Natural killer cell (primary cell): ENCODE results near the gene NSD2. TPM values are rescaled to one million over a fixed set of nuclear protein-coding genes. Genes with fewer than 3 reads are reported as not detected.

Experiments used
- ATAC-seq, 3 donors: fragments of 150-1000 bp in 2 of 3; fragments of 200-7000 bp in 1 of 3; cut with Tn5 transposase; 1 replicate in 1 of 3; 2 replicates in 2 of 3; pipeline ENCODE4 v1.10.0; 2021; ENCODE audit warnings: mild to moderate bottlenecking in 2 of 3, moderate library complexity in 2 of 3
- DNase-seq, 2 donors: peaks; one replicate each; pipeline versions ENCODE4 v3.0.0 to v3.0.0-alpha.2; 2013 to 2021; ENCODE audit warnings: mixed read lengths in 1 of 2
- H3K27ac ChIP-seq: one replicate; pipeline ENCODE4 v1.5.1; 2013; ENCODE audit warnings: mild to moderate bottlenecking, low read length
- H3K27me3 ChIP-seq: one replicate; pipeline ENCODE4 v1.6.1; 2013; ENCODE audit warnings: low read length; ENCODE audit not compliant: control insufficient read depth, insufficient read depth
- H3K36me3 ChIP-seq: one replicate; pipeline ENCODE4 v1.6.1; 2013; ENCODE audit warnings: low read length; ENCODE audit not compliant: control insufficient read depth, insufficient read depth
- H3K4me1 ChIP-seq: one replicate; pipeline ENCODE4 v1.6.1; 2013; ENCODE audit warnings: low read length; ENCODE audit not compliant: control insufficient read depth, insufficient read depth
- H3K4me3 ChIP-seq: one replicate; pipeline ENCODE4 v1.5.1; 2013; ENCODE audit warnings: low read length
- H3K9me3 ChIP-seq: one replicate; pipeline ENCODE4 v1.6.1; 2013; ENCODE audit warnings: low read length; ENCODE audit not compliant: control insufficient read depth, insufficient read depth
- H3K27ac Mint-ChIP-seq, 2 donors: one replicate each; pipeline ENCODE4 v1.8.0; 2022; ENCODE audit warnings: mild to moderate bottlenecking in 2 of 2, mixed read lengths in 2 of 2, moderate library complexity in 1 of 2
- H3K27me3 Mint-ChIP-seq, 2 donors: one replicate each; pipeline ENCODE4 v1.8.0; 2022; ENCODE audit warnings: low read depth in 2 of 2, mixed read lengths in 2 of 2
- H3K36me3 Mint-ChIP-seq: one replicate; pipeline ENCODE4 v1.8.0; 2022; ENCODE audit warnings: mixed read lengths
- H3K4me1 Mint-ChIP-seq, 2 donors: one replicate each; pipeline ENCODE4 v1.8.0; 2022; ENCODE audit warnings: mixed read lengths in 2 of 2
- H3K4me3 Mint-ChIP-seq: one replicate; pipeline ENCODE4 v1.8.0; 2022; ENCODE audit warnings: mild to moderate bottlenecking, moderate library complexity, mixed read lengths
- H3K9me3 Mint-ChIP-seq, 2 donors: one replicate each; pipeline ENCODE4 v1.8.0; 2022; ENCODE audit warnings: mixed read lengths in 2 of 2
- CTCF ChIP-seq: fragments of 200-600 bp; IDR thresholded peaks from one replicate; pipeline ENCODE4 v1.8.0; 2022; ENCODE audit warnings: antibody characterized with exemption
- WGBS: methylation state at CpG from one replicate; pipeline ENCODE4 v1.1.7; 2013; ENCODE audit warnings: missing lambda C conversion rate; ENCODE audit not compliant: insufficient coverage; 5-methylcytosine and 5-hydroxymethylcytosine counted together
- intact Hi-C: fragments of 100-400 bp; cut with micrococcal nuclease; formaldehyde crosslinking; loops from one replicate; pipeline ENCODE4 v1.14.2; 2022
- total RNA-seq, 4 donors: library from RNA; stranded (reverse); fragments of 120-200 nt in 1 of 4; gene quantifications; one replicate each; pipeline versions ENCODE4 v1.2.3 to v1.2.4, GENCODE V29; 2013 to 2022

Gene NSD2
- total RNA-seq, 3 donors from 2014 or later (not counting 1 experiment from before 2014, with no cell fraction given) = 36.4 to 51.0 (median 48.3) TPM

DNA sequence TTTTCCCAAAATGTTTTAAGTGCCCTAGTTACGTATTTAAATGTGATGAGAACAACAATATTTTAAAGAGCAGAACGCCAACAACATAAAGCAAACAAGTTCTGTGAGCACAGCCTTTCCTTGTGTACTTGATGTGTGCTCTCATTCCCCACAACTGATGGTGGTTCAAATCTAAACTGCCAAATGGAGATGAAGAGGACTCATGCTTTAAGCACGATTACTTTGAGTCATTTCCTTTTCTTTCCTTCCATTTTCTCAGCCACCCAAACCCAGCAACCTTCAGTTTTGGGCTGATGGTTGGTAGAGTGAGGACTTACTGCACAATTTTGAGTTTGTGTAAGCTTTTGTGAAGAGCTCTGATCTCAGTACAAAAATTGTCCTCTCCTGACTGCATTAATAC, 1.7 kb downstream of the NSD2 start:
- 75% methylated on average over 2 of the region's 3 CpGs for WGBS
- no peak for TF ChIP-seq CTCF
- no peak for ATAC-seq

DNA sequence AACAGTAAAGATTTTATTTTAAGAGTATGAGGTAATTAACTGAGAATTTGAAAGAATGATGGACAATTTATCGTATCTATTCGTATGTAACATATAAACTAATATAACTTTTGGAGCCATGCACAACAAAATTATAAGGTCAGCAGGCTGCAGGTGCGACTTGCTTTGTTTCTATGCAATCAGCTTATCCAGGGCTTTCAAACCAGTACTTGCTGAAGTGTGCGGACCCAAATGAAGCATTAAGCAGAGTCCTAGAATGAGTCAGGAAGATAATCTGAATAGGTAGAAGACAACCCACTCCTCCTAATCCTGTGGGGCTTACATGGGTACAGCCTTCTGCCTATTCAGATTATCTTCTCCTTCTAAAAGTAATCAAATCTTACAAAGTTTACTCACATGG, 2.1 kb downstream of the NSD2 start:
- no peaks in the 10 kb centered on the region for H3K27me3 ChIP-seq
- H3K36me3 ChIP-seq = no peaks in the 10 kb centered on the region
- no peak overlapping the region for H3K4me3 ChIP-seq
- Mint-ChIP-seq H3K36me3 (no peaks in the 10 kb centered on the region), H3K9me3 (no peaks in the 10 kb centered on the region), H3K27ac (peak overlapping the region in 1 of 2 donors; percentile 85), H3K27me3 (no peaks in the 10 kb centered on the region), H3K4me3 (peak overlapping the region; percentile 84), H3K4me1 (peaks cover 18 to 26% of the 10 kb centered on the region in 2 donors)
- DNase-seq = no peak
- intact Hi-C loops = no loop called here
- WGBS = 85% methylated on average over 4 of the region's 4 CpGs
- H3K4me1 ChIP-seq = peaks cover 19% of the 10 kb centered on the region
- no peak for ATAC-seq
- no peak overlapping the region for H3K27ac ChIP-seq
- no peak for TF ChIP-seq CTCF
- no peaks in the 10 kb centered on the region for H3K9me3 ChIP-seq

More for the DNA sequence above, 1.7 kb downstream of the NSD2 start:
- Mint-ChIP-seq H3K9me3 (no peaks in the 10 kb centered on the region), H3K4me1 (peaks cover 18 to 26% of the 10 kb centered on the region in 2 donors), H3K27me3 (no peaks in the 10 kb centered on the region), H3K27ac (peak overlapping the region; percentile 76 to 85), H3K36me3 (no peaks in the 10 kb centered on the region), H3K4me3 (peak overlapping the region; percentile 84)
- Histone ChIP-seq H3K27me3 (no peaks in the 10 kb centered on the region), H3K4me3 (no peak overlapping the region), H3K27ac (no peak overlapping the region), H3K4me1 (peaks cover 19% of the 10 kb centered on the region), H3K36me3 (no peaks in the 10 kb centered on the region), H3K9me3 (no peaks in the 10 kb centered on the region)
- peak in 1 of 2 donors; percentile 51 for DNase-seq
- intact Hi-C loops = no loop called here

DNA sequence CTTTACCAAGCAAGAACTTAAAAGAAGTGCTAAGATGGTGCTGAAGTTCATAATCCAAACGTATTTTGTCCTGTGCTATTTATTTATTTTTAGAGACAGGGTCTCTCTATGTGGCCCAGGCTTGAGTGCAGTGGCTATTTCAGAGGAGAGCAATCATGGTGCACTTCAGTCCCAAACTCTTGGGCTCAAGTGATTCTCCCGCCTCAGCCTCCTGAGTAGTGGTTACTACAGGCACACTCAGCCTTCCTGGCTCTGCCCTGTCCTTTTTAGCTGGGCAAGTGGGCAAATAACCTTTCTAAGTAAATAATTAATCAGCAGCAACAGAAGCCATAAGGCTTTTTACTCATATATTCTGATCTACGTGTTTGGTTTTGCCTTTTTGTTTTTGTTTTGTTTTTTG, 2.6 kb downstream of the NSD2 start:
- Histone ChIP-seq H3K4me1 (peaks cover 19% of the 10 kb centered on the region), H3K27me3 (no peaks in the 10 kb centered on the region), H3K9me3 (no peaks in the 10 kb centered on the region), H3K36me3 (no peaks in the 10 kb centered on the region), H3K27ac (no peak overlapping the region), H3K4me3 (no peak overlapping the region)
- H3K36me3 Mint-ChIP-seq = no peaks in the 10 kb centered on the region
- H3K27me3 Mint-ChIP-seq = no peaks in the 10 kb centered on the region
- no peak overlapping the region for H3K27ac Mint-ChIP-seq
- DNase-seq (no peak), ATAC-seq (no peak)
- peaks cover 18 to 26% of the 10 kb centered on the region in 2 donors for H3K4me1 Mint-ChIP-seq
- peak overlapping the region; percentile 54 for H3K4me3 Mint-ChIP-seq
- no peak for TF ChIP-seq CTCF
- WGBS = 71% methylated on average over 2 of the region's 3 CpGs
- intact Hi-C loops = no loop called here
- H3K9me3 Mint-ChIP-seq = no peaks in the 10 kb centered on the region

DNA sequence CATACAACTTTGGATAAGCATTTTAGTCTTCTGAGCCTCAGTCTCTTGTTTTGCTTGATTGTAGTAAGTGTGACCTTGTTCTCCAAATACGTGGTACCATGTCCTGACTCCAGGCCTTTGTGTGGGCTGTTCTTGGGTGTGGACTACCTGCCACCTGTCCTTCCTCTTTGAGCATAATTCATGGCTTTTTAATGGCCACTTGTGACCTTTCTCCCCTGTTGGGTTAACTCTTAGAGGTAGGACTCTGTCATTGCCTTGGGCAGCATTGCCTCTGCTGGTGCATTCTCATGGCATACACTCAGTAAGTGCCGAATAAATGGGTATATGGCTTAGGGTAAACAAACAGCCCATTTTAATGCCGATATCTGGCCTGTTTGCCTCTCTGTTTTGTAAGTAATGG, 3.0 kb downstream of the NSD2 start:
- no peaks in the 10 kb centered on the region for H3K36me3 Mint-ChIP-seq
- Histone ChIP-seq H3K27ac (no peak overlapping the region), H3K4me3 (no peak overlapping the region), H3K4me1 (peaks cover 18% of the 10 kb centered on the region), H3K36me3 (no peaks in the 10 kb centered on the region), H3K27me3 (no peaks in the 10 kb centered on the region), H3K9me3 (no peaks in the 10 kb centered on the region)
- intact Hi-C loops = no loop called here
- H3K27ac Mint-ChIP-seq = peak overlapping the region in 1 of 2 donors; percentile 21
- H3K4me1 Mint-ChIP-seq = peaks cover 18 to 26% of the 10 kb centered on the region in 2 donors
- ATAC-seq = no peak
- no peak for DNase-seq
- 88% methylated on average over 3 of the region's 3 CpGs for WGBS
- peak overlapping the region; percentile 54 for H3K4me3 Mint-ChIP-seq
- no peaks in the 10 kb centered on the region for H3K9me3 Mint-ChIP-seq
- no peak for TF ChIP-seq CTCF
- no peaks in the 10 kb centered on the region for H3K27me3 Mint-ChIP-seq
